Urinary bladder (tissue), 4 donors: ENCODE data around the gene MCCC2. TPM values are rescaled to one million over a fixed set of nuclear protein-coding genes. Genes with fewer than 3 reads are reported as not detected.

Source experiments
- DNase-seq: peaks from one replicate; pipeline ENCODE4 v3.0.0-alpha.2; 2015; ENCODE audit errors: extremely low spot score
- H3K27ac ChIP-seq: one replicate; pipeline ENCODE4 v1.5.1; 2013; ENCODE audit warnings: low read depth, mild to moderate bottlenecking, moderate library complexity
- H3K36me3 ChIP-seq: one replicate; pipeline ENCODE4 v1.6.1; 2013; ENCODE audit warnings: mild to moderate bottlenecking, moderate library complexity; ENCODE audit not compliant: insufficient read depth
- H3K4me1 ChIP-seq: one replicate; pipeline ENCODE4 v1.6.1; 2013; ENCODE audit warnings: mild to moderate bottlenecking, moderate library complexity; ENCODE audit not compliant: insufficient read depth
- H3K4me3 ChIP-seq: one replicate; pipeline ENCODE4 v1.5.1; 2013; ENCODE audit warnings: low read depth, low read length
- WGBS: extraction: QIAGEN DNeasy Blood & Tissue Kit; methylation state at CpG from one replicate; pipeline ENCODE4 v1.1.7; 2013; 5-methylcytosine and 5-hydroxymethylcytosine counted together
- polyA plus RNA-seq: library from polyadenylated mRNA; stranded (reverse); fragments of 200-250 nt; gene quantifications from one replicate; pipeline ENCODE4 v1.2.3, GENCODE V29; 2013
- small RNA-seq: library from RNA; depleted of rRNA; stranded (forward); fragments of <200 nt; gene quantifications from one replicate; pipeline ENCODE3, GENCODE V24; 2014
- total RNA-seq: library from RNA; depleted of rRNA; stranded (reverse); fragments of >200 nt; gene quantifications from one replicate; pipeline ENCODE4 v1.2.3, GENCODE V29; 2014
- donor health status: healthy with polysubstance abuse.
- donor health status: healthy.

Gene MCCC2
- total and polyA plus RNA-seq, 2 donors: 22.6 to 50.9 TPM

DNA sequence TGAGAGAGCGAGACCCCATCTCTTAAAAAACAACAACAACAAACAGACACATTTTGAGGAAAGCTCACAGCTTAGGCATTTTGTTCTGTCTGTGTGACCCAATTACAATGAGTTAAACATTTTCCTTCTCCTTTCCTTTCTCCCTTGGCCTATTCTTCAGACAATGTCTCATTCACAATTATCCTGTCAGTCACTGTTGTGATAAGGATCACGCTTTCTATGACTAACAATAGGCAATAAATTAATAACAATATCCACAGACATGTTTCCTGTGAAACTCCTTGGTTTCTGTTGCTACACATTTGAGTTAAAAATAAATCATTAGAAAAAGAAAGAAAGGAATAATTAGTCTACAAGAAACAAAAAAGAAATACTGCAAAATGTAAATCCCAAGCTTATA, 112.1 kb downstream of the MCCC2 start:
- Histone ChIP-seq H3K4me3 (no peak overlapping the region), H3K36me3 (no peaks in the 10 kb centered on the region), H3K27ac (no peak overlapping the region), H3K4me1 (no peaks in the 10 kb centered on the region)
- WGBS: 68% methylated on average over 2 of the region's 2 CpGs
- no peak for DNase-seq

DNA sequence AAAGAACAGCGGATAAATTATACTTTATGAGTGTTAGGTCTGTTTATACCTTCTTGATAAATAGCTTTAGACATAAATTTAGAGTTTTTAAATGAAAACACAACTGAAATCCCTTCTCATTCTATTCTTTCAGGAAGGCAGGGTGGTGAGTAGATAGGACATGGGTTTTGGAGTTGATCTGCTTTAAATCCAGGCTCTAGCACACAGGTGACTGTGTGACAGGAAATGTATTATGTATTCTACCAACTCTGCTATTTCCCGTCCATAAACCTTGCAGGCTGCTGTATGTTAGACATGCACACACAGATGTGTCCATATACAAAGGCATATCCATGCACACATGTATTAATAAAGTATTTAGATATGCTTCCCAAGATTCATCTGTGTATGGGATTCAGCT, 112.6 kb downstream of the MCCC2 start:
- Histone ChIP-seq H3K36me3 (no peaks in the 10 kb centered on the region), H3K27ac (no peak overlapping the region), H3K4me1 (no peaks in the 10 kb centered on the region), H3K4me3 (no peak overlapping the region)
- WGBS: 57% methylated on average over 2 of the region's 2 CpGs
- no peak for DNase-seq

DNA sequence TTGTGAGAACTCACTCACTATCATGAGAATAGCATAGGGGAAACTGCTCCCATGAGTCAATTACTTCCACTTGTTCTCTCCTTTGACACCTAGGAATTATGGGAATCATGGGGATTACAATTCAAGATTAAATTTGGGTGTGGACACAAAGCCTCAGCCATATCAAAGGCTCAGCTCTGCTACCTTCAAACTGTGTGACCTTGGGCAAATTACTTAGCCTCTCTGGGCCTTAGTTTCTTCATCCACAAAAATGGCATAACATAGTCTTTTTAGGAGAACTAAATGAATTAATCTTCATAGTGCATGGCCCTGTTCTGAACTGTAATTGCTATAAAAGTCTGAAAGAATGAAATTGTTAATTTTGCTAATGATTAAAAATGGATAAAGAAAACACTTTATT, 113.7 kb downstream of the MCCC2 start:
- Histone ChIP-seq H3K27ac (no peak overlapping the region), H3K4me3 (no peak overlapping the region), H3K36me3 (no peaks in the 10 kb centered on the region), H3K4me1 (no peaks in the 10 kb centered on the region)
- DNase-seq: no peak

DNA sequence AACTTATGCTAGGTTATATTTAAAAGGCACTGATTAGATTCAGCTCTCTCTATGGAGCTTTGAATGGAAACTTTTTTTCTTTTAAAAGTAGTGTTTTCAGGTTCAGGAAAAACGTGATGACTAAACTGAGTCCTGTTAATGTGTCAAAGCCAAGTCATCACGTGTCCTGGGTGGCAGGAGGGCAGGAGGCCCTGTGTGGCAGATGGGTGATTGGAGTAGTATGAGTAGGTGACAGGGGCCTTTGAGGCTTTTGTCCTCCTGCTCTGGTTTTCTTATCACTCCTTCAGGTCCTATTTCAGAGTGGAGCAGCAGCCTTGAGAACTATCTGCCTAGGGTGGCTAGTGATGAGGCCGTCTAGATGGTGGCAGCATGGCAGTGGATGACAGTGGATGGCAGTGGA, 114.3 kb downstream of the MCCC2 start:
- H3K4me1 ChIP-seq: no peaks in the 10 kb centered on the region
- H3K4me3 ChIP-seq: no peak overlapping the region
- no peak for DNase-seq
- no peak overlapping the region for H3K27ac ChIP-seq
- WGBS: 62% methylated on average over 3 of the region's 3 CpGs
- no peaks in the 10 kb centered on the region for H3K36me3 ChIP-seq

DNA sequence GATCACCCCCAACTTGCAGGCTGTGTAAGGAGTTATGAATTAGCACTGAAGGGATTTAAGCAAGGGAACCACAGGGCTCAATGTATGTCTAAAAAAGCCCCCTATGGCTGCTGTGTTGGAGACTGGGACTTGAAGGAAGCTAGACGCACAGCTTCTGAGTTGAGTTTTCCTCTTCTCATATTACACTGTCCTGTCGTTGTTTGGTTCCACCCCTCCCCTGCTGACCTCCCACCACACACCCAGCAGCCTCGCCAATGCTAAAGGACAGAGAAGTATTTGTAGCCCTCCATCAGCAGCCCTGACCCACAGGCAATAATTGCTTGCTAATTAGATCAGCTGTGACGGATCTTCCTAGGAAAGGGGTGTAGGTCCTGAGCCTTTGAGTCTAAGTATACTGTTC, 116.8 kb downstream of the MCCC2 start:
- no peak for DNase-seq
- H3K27ac ChIP-seq: no peak overlapping the region
- 21% methylated on average over 4 of the region's 4 CpGs for WGBS
- H3K4me3 ChIP-seq: no peak overlapping the region
- no peaks in the 10 kb centered on the region for H3K4me1 ChIP-seq
- H3K36me3 ChIP-seq: no peaks in the 10 kb centered on the region

DNA sequence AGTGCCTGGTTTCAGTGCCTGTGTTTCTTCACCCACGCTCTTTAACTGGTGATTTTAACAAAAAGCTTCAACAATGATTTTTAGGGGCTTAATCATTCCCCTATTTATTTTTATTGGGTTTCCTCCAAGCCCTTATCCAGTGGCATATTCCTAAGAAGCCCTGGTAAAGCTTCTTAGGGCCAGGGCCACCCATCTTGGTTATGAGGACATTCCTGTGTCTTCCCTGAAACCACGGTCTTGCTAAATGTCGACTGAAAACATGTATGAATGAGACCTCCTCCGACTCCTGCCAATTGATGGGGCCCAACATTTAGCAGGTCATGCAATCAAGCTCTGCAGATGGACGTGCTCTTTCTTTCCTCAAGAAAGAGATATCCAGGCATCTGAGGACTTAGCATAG, 118.3 kb downstream of the MCCC2 start:
- WGBS: 71% methylated on average over 5 of the region's 5 CpGs
- H3K4me1 ChIP-seq: no peaks in the 10 kb centered on the region
- no peak for DNase-seq
- H3K4me3 ChIP-seq: no peak overlapping the region
- H3K36me3 ChIP-seq: no peaks in the 10 kb centered on the region
- H3K27ac ChIP-seq: no peak overlapping the region

DNA sequence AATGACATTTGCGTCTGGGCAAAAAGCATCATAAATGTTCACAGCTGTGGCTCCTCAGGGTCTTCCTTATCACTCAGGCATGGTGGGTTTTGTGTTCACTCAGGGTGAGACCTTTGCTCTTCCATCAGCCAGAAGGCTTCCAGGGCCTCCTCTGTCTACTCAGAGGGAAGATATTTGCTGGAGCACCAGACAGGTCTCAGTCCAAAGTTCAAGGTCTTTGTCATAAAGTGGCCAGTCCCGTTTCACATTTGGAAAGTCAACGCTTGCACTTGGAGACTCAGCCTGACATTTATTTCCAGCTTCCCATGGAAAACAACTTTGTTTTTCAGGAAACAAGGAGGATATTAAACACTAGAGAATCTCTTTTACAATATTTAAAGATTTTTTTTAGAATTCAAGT, 119.8 kb downstream of the MCCC2 start:
- Histone ChIP-seq H3K27ac (no peak overlapping the region), H3K4me3 (no peak overlapping the region), H3K4me1 (no peaks in the 10 kb centered on the region), H3K36me3 (no peaks in the 10 kb centered on the region)
- WGBS: 84% methylated on average over 3 of the region's 3 CpGs
- no peak for DNase-seq

Small RNAs within 50 kb of the gene (small RNA-seq; reads per million reads assigned to genes)
- not detected for gene HMGN1P12

Other genes with a start within 250 kb of the MCCC2 start
- 77.4 TPM for gene BDP1, start 131.7 kb upstream of the MCCC2 start, total RNA-seq
- 11.3 TPM for gene BDP1, start 131.7 kb upstream of the MCCC2 start, polyA plus RNA-seq
- gene CARTPT, start 131.9 kb downstream of the MCCC2 start, total RNA-seq: not detected
- 3.9 TPM for gene CARTPT, start 131.9 kb downstream of the MCCC2 start, polyA plus RNA-seq